ENCODE measurements around the gene FHAD1.
"Not testable (repeated sequence)": the region's sequence is repeated elsewhere in the genome, so short reads cannot be mapped to it uniquely, and the experiment has no call there.

Gene FHAD1

GRCh38 chr1:15380601-15381508 is 133.8 kb downstream of the FHAD1 start:
- DNase-seq = no peak

- no peak for DNase-seq
Measured at GRCh38 chr1:15381805-15382204, 134.8 kb downstream of the FHAD1 start.

- DNase-seq = no peak
Measured at GRCh38 chr1:15382601-15383518, 135.8 kb downstream of the FHAD1 start.

GRCh38 chr1:15383810-15384209 is 136.8 kb downstream of the FHAD1 start:
- DNase-seq = no peak

- no peak for DNase-seq
Measured at GRCh38 chr1:15384301-15384901, 137.4 kb downstream of the FHAD1 start.

- no peak for DNase-seq
Measured at GRCh38 chr1:15385420-15385819, 138.4 kb downstream of the FHAD1 start.

- DNase-seq = no peak
Measured at GRCh38 chr1:15386164-15386749, 139.2 kb downstream of the FHAD1 start.

GRCh38 chr1:15388201-15388880 is 141.3 kb downstream of the FHAD1 start:
- no peak for DNase-seq

GRCh38 chr1:15389828-15390227 is 142.8 kb downstream of the FHAD1 start:
- not testable (repeated sequence) for DNase-seq

- DNase-seq = no peak
Measured at GRCh38 chr1:15390667-15391066, 143.6 kb downstream of the FHAD1 start.

GRCh38 chr1:15391366-15391765 is 144.3 kb downstream of the FHAD1 start:
- no peak for DNase-seq

GRCh38 chr1:15393475-15394257 is 146.6 kb downstream of the FHAD1 start:
- DNase-seq = no peak

- no peak for DNase-seq
Measured at GRCh38 chr1:15394258-15394690, 147.3 kb downstream of the FHAD1 start.

GRCh38 chr1:15397236-15397635 is 150.2 kb downstream of the FHAD1 start:
- no peak for DNase-seq

GRCh38 chr1:15399710-15400109 is 152.7 kb downstream of the FHAD1 start:
- DNase-seq = no peak

GRCh38 chr1:15400627-15401026 is 153.6 kb downstream of the FHAD1 start:
- no peak for DNase-seq

GRCh38 chr1:15401391-15402055 is 154.5 kb downstream of the FHAD1 start:
- no peak for DNase-seq

GRCh38 chr1:15402809-15403450 is 155.9 kb downstream of the FHAD1 start:
- no peak for DNase-seq

GRCh38 chr1:15403962-15404580 is 157.0 kb downstream of the FHAD1 start:
- no peak for DNase-seq

Measured in activated CD4-positive, alpha-beta T cell treated with anti-CD3 and anti-CD28 coated beads for 1 hour (primary cell).